ENCODE measurements around the gene ZBTB7A.

The ZBTB7A gene

GRCh38 chr19:4038057-4038456 lies 28.6 kb downstream of the ZBTB7A start:
- no peaks in the 10 kb centered on the region for H3K9me3 Mint-ChIP-seq

GRCh38 chr19:4037301-4037949 lies 29.3 kb downstream of the ZBTB7A start:
- H3K4me1 Mint-ChIP-seq (ENCODE audit: low read depth in 2 of 2) = no peaks in the 10 kb centered on the region
- H3K36me3 Mint-ChIP-seq (ENCODE audit: insufficient read depth) = peaks cover 48% of the 10 kb centered on the region
- no peaks in the 10 kb centered on the region for H3K27me3 Mint-ChIP-seq
- H3K4me3 Mint-ChIP-seq = no peak overlapping the region
- H3K27ac Mint-ChIP-seq = no peak overlapping the region
- H3K9me3 Mint-ChIP-seq = no peaks in the 10 kb centered on the region
- no peak for ATAC-seq (replicated peaks)
- DNase-seq = no peak

More at GRCh38 chr19:4038057-4038456, 28.6 kb downstream of the ZBTB7A start:
- ATAC-seq (replicated peaks) (no peak), DNase-seq (no peak)
- Mint-ChIP-seq H3K36me3 (ENCODE audit: insufficient read depth) (peaks cover 55% of the 10 kb centered on the region), H3K27me3 (no peaks in the 10 kb centered on the region), H3K27ac (no peak overlapping the region), H3K4me3 (no peak overlapping the region), H3K4me1 (ENCODE audit: low read depth in 2 of 2) (no peaks in the 10 kb centered on the region)

DNA sequence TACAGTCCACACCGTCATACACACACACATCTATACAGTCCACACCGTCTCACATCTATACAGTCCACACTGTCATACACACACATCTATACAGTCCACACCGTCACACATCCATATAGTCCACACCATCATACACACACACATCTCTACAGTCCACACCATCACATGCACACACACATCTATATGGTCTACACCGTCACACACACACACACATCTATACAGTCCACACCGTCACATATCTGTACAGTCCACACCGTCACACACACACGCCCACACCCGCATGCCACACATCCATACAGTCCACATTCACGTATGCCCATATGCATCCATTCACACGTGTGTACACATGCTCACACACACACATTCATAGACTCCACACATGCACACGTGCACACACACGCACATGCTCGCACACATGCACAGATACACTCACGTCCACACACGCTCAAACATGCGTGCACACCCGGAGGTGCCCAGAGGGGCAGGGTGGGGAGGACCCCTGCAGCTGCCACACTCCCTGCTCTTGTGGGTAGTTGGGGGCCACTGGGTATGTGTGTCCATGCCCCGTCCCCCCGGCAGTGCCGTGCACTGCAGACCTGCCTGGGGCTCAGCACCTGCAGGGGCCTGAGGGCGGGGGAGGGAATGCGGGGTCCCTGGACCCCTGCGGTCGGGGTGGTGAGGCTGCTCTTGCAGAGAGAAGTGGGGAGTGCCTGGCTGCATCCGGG lies 30.0 kb downstream of the ZBTB7A start:
- Mint-ChIP-seq H3K27ac (no peak overlapping the region), H3K27me3 (no peaks in the 10 kb centered on the region), H3K4me3 (no peak overlapping the region), H3K4me1 (ENCODE audit: low read depth in 2 of 2) (no peaks in the 10 kb centered on the region), H3K9me3 (no peaks in the 10 kb centered on the region), H3K36me3 (ENCODE audit: insufficient read depth) (peaks cover 48% of the 10 kb centered on the region)
- DNase-seq = no peak
- no peak for ATAC-seq (replicated peaks)

DNA sequence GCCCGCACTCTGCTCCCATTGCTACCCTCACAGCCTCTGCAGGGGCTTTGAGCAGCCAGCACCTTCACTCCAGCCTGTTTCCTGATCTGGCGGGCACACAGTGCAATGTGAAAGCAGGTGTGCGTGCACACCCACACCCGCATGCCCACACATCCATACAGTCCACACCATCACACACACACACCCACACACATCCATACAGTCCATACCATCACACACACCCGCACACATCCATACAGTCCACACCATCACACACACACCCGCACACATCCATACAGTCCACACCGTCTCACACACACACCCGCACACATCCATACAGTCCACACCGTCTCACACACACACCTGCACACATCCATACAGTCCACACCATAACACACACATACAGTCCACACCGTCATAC lies 31.1 kb downstream of the ZBTB7A start:
- H3K9me3 Mint-ChIP-seq = no peaks in the 10 kb centered on the region
- no peaks in the 10 kb centered on the region for H3K4me1 Mint-ChIP-seq (ENCODE audit: low read depth in 2 of 2)
- H3K27me3 Mint-ChIP-seq = no peaks in the 10 kb centered on the region
- ATAC-seq (replicated peaks) (no peak), DNase-seq (no peak)
- H3K36me3 Mint-ChIP-seq (ENCODE audit: insufficient read depth) = peaks cover 48% of the 10 kb centered on the region
- H3K27ac Mint-ChIP-seq = no peak overlapping the region
- no peak overlapping the region for H3K4me3 Mint-ChIP-seq

DNA sequence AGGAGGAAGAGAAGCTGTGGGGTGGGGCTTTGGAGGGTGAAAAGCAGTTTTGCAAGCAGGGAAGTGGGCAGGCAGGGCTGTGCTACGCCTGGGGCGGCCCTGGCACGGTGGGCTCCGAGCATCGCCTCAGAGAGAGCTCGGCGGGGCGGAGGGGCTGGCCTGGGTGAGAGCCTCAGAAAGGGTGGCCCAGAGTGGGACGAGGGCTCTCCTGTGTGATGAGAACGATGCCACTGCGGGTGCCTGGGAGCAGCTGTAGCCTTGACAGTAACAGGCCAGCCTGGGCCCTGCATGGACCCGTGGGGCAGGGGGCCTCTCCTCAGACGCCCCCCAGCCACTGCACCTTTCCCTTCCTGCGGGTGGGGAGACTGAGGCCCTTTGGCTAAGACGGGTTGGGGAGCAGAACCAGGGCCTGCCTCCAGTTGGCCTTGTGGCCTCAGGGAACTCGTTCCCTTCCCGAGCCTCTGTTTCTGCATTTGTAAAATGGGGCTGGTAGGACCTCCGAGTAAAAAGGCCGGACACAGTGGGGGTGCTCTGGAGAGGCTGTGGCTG lies 31.6 kb downstream of the ZBTB7A start:
- no peak overlapping the region for H3K4me3 Mint-ChIP-seq
- H3K36me3 Mint-ChIP-seq (ENCODE audit: insufficient read depth) = peaks cover 48% of the 10 kb centered on the region
- no peaks in the 10 kb centered on the region for H3K9me3 Mint-ChIP-seq
- ATAC-seq (replicated peaks) = no peak
- no peak overlapping the region for H3K27ac Mint-ChIP-seq
- H3K27me3 Mint-ChIP-seq = no peaks in the 10 kb centered on the region
- no peaks in the 10 kb centered on the region for H3K4me1 Mint-ChIP-seq (ENCODE audit: low read depth in 2 of 2)
- no peak for DNase-seq

DNA sequence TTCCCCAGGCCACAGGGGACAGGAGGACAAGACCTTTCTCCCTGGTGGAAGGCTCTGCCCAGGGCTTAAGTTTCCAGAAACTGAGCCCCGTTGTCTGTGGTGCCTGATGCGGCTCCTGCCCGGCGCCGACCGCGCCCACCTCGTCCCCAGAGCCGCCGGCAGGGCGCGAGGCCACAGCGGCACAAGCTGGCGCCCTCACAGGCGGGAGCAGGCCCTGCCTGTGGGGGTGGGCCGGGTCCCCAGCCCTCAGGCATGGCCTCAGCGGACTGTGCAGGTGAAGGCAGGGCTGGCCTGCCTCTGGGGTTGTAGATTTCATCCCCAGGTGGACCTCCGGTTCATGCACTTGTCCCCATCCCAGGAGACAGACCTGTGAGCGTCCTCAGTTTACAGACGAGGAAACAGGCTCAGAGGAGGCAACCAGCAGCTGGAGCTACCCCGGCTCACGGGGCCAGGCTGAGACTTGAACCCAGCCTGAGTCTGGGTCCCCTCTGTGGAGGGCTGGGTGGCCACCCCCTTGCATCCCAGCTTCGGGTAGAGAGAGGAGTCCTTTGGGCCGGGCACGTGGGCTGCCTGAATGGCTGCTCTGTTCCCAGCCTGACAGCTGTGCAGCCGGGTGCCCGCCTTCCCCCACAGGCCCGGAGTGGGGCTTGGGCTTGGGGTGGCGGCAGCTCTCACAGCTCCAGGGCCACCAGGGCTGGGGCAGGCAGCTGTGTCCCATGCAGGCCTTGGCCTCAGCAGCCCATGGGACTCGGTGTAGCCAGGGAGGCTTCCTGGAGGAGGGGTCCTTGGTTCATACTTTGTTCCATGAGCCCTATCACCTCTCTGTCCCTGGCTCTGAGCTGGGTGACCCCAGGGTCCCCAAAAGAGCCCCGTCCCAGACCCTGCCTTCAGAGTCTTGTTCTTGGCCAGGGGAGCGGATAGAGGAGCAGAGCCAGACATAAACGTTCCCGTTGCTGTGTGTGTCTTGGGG lies 32.4 kb downstream of the ZBTB7A start:
- peaks cover 48% of the 10 kb centered on the region for H3K36me3 Mint-ChIP-seq (ENCODE audit: insufficient read depth)
- no peaks in the 10 kb centered on the region for H3K9me3 Mint-ChIP-seq
- ATAC-seq (replicated peaks) (no peak), DNase-seq (no peak)
- no peak overlapping the region for H3K27ac Mint-ChIP-seq
- no peaks in the 10 kb centered on the region for H3K4me1 Mint-ChIP-seq (ENCODE audit: low read depth in 2 of 2)
- no peaks in the 10 kb centered on the region for H3K27me3 Mint-ChIP-seq
- H3K4me3 Mint-ChIP-seq = no peak overlapping the region

DNA sequence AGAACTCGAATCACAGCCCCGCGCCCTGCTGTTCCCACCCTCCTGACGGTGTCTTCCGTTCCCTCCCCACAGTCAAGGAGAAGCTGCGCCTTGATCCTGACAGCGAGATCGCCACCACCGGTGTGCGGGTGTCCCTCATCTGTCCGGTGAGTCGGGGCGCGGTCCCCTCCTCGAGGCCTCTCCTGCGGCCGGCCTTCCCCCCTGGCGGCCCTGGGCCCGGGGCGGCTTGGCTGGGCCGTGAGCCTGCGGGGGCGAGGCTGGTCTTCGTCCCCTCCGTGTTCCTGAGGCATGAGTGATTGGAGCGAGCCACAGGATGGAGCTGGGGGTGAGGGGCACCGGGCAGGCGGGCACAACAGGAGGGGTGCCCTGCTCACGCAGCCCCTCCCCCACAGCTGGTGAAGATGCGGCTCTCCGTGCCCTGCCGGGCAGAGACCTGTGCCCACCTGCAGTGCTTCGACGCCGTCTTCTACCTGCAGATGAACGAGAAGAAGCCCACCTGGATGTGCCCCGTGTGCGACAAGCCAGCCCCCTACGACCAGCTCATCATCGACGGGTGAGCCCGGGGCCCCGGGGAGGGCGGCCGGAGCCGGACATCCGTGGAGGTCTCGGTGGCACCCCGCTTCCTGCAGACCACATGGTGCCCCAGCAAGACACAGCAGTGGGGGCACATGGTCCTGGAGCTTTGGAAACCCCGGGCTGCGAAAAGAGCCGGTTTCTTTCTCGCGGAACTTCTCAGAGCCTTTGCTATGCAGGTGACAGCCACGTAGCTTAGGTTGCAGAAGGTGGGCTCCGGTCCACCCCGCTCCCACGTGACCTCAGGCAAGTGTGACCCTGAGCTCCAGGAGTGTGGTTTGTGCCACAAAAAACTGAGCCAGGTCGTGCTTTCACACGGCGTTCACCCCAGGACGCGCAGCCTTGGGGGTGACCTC lies 33.4 kb downstream of the ZBTB7A start:
- no peak for ATAC-seq (replicated peaks)
- Mint-ChIP-seq H3K4me3 (no peak overlapping the region), H3K9me3 (no peaks in the 10 kb centered on the region), H3K36me3 (ENCODE audit: insufficient read depth) (peaks cover 41% of the 10 kb centered on the region), H3K4me1 (ENCODE audit: low read depth in 2 of 2) (no peaks in the 10 kb centered on the region), H3K27ac (no peak overlapping the region), H3K27me3 (no peaks in the 10 kb centered on the region)
- DNase-seq = no peak

DNA sequence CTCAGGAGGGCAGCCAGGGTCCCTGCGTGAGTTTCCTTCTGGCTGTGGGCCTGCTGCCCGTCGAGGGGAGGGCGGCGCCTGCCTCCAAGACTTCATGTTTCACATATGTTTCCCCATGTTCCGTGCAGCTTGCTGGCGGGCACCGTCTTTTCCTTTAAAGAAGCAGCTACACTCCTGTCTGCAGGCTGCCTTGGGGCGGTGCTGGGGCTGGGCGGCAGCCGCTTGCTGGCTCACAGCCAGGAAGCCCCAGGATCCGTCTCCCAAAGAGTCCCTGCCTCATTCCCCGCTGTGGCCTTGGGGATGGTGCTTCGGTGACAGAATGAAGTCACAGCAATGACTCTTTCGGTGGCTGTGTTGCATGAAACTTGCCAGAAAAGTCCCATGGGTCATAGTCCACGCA lies 34.3 kb downstream of the ZBTB7A start:
- Mint-ChIP-seq H3K27me3 (no peaks in the 10 kb centered on the region), H3K4me1 (ENCODE audit: low read depth in 2 of 2) (no peaks in the 10 kb centered on the region), H3K4me3 (no peak overlapping the region), H3K36me3 (ENCODE audit: insufficient read depth) (peaks cover 38% of the 10 kb centered on the region), H3K9me3 (no peaks in the 10 kb centered on the region), H3K27ac (no peak overlapping the region)
- ATAC-seq (replicated peaks) (no peak), DNase-seq (no peak)

- ATAC-seq (replicated peaks) = no peak
- Mint-ChIP-seq H3K4me1 (ENCODE audit: low read depth in 2 of 2) (no peaks in the 10 kb centered on the region), H3K4me3 (no peak overlapping the region), H3K27ac (peak overlapping the region; percentile 30 to 88), H3K36me3 (ENCODE audit: insufficient read depth) (peaks cover 46% of the 10 kb centered on the region), H3K9me3 (no peaks in the 10 kb centered on the region), H3K27me3 (no peaks in the 10 kb centered on the region)
- DNase-seq = no peak
Measured at GRCh38 chr19:4031420-4031819, 35.3 kb downstream of the ZBTB7A start.

GRCh38 chr19:4030981-4031380 lies 35.7 kb downstream of the ZBTB7A start:
- Mint-ChIP-seq H3K36me3 (ENCODE audit: insufficient read depth) (peaks cover 50% of the 10 kb centered on the region), H3K27ac (peak overlapping the region in 1 of 2 donors; percentile 88), H3K27me3 (no peaks in the 10 kb centered on the region), H3K4me1 (ENCODE audit: low read depth in 2 of 2) (no peaks in the 10 kb centered on the region), H3K9me3 (no peaks in the 10 kb centered on the region), H3K4me3 (no peak overlapping the region)
- no peak for DNase-seq
- ATAC-seq (replicated peaks) = no peak

DNA sequence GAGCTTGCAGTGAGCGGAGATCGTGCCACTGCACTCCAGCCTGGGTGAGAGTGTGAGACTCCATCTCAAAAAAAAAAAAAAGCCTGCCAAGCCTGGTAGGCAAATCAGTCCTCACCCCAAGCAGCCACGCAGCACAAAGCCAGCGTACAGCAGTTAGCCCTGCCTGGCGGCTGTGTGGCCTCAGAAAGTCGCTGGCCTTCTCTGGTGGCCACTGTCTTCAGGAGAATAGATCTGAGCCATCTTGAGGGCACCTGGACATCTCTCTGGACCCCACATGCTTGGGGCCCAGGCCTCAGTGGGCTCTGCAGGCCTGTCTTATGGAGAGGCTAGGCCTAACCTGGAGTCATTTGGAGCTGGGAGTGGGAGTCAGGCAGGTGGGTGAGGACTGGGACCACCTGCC lies 36.1 kb downstream of the ZBTB7A start:
- DNase-seq (no peak), ATAC-seq (replicated peaks) (no peak)
- peaks cover 53% of the 10 kb centered on the region for H3K36me3 Mint-ChIP-seq (ENCODE audit: insufficient read depth)
- no peak overlapping the region for H3K4me3 Mint-ChIP-seq
- H3K27ac Mint-ChIP-seq = no peak overlapping the region
- no peaks in the 10 kb centered on the region for H3K27me3 Mint-ChIP-seq
- H3K9me3 Mint-ChIP-seq = no peaks in the 10 kb centered on the region
- H3K4me1 Mint-ChIP-seq (ENCODE audit: low read depth in 2 of 2) = no peaks in the 10 kb centered on the region

GRCh38 chr19:4029247-4029614 lies 37.5 kb downstream of the ZBTB7A start:
- peak overlapping the region; percentile 13 to 70 for H3K27ac Mint-ChIP-seq

More at GRCh38 chr19:4029247-4029614, 37.5 kb downstream of the ZBTB7A start:
- no peak for ATAC-seq (replicated peaks)
- peak overlapping the region in 1 of 2 donors; percentile 41 for H3K4me3 Mint-ChIP-seq
- no peaks in the 10 kb centered on the region for H3K9me3 Mint-ChIP-seq
- peaks cover 58% of the 10 kb centered on the region for H3K36me3 Mint-ChIP-seq (ENCODE audit: insufficient read depth)
- H3K27me3 Mint-ChIP-seq = no peaks in the 10 kb centered on the region
- no peaks in the 10 kb centered on the region for H3K4me1 Mint-ChIP-seq (ENCODE audit: low read depth in 2 of 2)
- no peak for DNase-seq
